Mucosa of gallbladder (tissue), 1 donor: ENCODE results near the gene POU3F2. TPM values are rescaled to one million over a fixed set of nuclear protein-coding genes. Genes with fewer than 3 reads are reported as not detected.

Experiments
- DNase-seq: peaks from one replicate; pipeline ENCODE4 v3.0.0-alpha.2; 2020; ENCODE audit warnings: low spot score
- total RNA-seq: library from RNA; stranded (reverse); gene quantifications from one replicate; pipeline ENCODE4 v1.2.1, GENCODE V29; 2021
- donor health status: DM: no; HTN: no; CAD: no.

The POU3F2 gene
- total RNA-seq, 1 donor from 2014 or later, result not detected

GRCh38 chr6:98830146-98830545 is 4.2 kb upstream of the POU3F2 start:
- DNase-seq, result no peak

DNA sequence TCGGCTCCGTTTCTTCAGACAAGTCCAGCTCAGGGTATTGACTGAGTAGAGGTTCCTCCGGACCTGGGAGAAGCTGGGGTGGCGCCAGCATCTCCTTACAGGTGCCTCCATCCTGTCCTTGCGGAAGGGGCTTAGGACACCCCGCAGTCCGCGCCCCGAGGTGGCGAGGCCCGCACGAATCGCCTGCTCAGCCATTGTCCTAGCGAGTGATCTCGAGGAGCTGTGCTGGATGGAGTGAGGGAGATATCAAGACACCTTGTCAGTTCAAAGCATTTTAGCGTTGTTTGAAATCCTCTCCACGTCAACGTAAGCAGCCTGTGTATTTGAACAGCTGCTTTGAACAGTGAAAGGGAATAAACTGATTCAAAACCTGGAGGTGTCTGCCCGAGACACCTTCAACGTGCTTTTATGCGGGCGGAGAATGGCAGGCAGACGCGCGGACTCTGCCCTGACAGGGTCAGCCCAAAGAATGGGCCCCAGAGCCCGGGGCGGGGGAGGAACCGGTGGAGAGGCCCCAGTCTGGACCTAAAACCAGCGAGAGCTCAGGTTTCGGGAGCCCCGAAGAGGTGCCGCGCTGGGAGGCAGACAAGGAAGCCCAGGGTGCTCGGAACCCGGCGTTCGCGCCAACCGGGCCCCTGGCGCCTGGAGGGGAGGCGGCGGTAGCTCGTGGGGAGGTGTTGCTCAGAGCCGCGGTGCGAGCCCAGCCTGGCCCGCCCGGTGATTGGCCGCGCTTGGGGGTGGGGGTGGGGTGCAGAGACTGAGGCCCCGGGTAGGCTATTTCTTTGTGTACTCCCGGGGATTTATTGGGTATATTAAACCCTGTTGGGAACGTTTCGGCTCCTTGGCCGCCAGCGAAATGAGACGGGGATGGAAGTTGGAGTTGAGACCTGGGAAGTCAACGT is 3.1 kb upstream of the POU3F2 start:
- DNase-seq, result no peak

GRCh38 chr6:98831959-98832283 is 2.5 kb upstream of the POU3F2 start:
- no peak for DNase-seq

DNA sequence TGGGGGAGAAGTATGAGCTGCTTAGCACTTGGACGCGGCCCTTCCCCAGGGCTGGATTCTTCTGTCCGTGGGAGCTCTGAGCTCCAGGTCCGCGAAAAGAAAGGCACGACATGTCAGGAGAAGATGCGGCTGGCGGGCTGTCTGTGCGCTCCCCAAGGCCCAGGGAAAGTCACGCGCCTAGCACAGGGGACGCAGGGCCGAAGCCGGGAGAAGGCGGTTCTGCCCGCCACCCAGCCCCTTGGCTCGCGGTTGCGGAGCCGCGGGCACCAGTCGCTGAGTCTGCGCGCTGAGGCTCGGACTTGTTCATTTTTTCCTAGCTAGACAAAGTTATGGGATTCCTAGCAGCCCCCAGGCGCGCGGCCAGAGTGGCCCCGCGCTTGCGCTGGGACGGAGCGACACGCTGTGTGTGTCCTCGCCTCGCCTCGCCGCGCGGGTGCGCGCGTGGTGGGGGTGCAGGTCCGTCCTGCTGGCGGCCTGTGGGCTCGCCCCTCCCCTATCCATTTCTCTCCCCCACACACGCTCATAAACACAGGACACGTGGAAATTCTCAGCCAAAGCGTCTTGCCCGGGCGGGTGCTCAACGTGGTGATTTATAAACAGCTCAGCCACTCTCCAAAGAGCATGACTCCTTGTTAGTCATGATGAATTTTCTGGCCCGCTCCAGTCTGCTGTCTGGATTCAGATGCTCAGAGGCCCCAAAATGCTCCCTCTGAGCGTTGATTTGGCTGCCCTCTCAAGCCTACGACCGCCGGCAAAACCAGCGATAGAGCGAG is 1.9 kb upstream of the POU3F2 start:
- DNase-seq, result no peak

- DNase-seq, result no peak
These were observed 1.4 kb upstream of the POU3F2 start for GRCh38 chr6:98833057-98833306.

DNA sequence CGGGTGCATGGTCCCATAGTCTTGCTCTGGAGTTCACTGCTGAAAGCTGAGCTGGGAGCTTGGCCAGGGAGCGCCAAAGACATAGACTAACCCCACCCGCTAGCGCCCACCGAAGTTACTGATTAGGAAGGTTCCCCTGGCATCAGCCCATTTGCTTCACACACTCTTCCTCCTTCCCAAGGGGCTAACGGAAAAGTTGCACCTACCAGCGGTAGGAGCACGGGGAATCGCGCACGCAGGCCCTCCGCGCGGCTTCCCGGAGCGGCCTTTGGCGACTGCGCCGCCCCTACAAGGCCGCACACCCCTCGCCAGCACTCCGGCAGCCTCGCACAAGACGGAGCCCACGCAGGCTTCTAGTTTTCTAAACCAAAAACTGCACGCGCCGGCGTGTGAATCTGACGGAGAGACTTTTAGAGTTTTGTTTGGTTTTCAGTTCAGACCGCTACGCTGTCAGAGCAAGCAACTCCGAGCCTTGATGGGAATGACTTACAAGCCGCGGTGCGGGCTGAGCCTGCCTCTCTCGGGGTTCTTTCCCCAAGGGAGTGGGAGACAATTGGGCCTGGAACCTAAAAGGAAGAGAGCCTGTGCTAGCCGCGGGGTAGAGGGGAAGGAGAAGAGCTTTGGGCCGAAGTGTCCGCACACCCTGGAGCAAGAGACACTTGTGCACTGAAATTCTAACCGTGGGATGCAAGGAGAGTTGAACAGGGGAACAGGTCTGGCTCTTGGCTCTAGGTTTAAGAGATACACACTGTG is 891 bp upstream of the POU3F2 start:
- no peak for DNase-seq

- DNase-seq, result no peak
These were observed 1.0 kb downstream of the POU3F2 start for GRCh38 chr6:98835149-98836024.

DNA sequence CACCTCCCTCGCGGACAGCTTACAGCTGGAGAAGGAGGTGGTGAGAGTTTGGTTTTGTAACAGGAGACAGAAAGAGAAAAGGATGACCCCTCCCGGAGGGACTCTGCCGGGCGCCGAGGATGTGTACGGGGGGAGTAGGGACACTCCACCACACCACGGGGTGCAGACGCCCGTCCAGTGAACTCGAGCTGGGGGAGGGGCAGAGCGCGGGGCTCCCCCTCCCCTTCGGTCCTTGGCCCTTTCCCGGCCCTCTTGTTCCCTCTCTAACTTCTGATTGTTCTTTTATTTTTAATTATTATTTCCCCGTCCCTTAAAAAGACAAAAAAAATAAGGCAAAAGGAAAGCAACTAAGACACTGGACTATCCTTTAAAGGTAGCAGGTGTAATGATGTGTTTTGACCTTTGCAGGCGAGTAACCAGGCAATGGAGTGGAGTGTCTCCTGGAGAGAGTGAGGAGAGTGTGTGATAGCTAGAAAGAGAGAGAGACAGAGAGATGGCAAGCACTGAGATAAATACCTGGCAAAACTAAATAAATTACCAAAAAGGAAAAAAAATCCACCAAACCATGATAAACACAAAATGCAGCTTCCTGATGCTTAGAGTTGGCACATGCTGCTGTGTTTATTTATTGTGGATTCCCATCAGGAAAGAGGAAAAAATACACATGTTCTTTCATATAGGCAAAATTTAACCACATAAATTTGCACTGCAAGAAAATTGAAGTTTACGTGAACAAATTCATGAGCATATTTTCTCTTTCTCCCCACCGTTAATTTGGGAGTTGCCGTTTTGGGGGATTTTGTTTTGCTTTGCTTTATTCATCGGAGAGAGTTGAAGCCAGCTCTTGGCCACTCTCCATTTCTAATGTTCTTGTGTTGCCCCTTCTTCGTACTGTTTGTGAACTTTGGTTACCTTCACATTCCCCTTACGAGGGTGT is 1.9 kb downstream of the POU3F2 start:
- DNase-seq, result no peak

GRCh38 chr6:98836962-98837944 is 2.9 kb downstream of the POU3F2 start:
- DNase-seq, result no peak

- DNase-seq, result no peak
These were observed 3.7 kb downstream of the POU3F2 start for GRCh38 chr6:98838032-98838431.

- no peak for DNase-seq
These were observed 4.6 kb downstream of the POU3F2 start for GRCh38 chr6:98838975-98839374.

- DNase-seq, result no peak
These were observed 5.5 kb downstream of the POU3F2 start for GRCh38 chr6:98839781-98840361.

GRCh38 chr6:98840385-98840784 is 6.0 kb downstream of the POU3F2 start:
- DNase-seq, result no peak

DNA sequence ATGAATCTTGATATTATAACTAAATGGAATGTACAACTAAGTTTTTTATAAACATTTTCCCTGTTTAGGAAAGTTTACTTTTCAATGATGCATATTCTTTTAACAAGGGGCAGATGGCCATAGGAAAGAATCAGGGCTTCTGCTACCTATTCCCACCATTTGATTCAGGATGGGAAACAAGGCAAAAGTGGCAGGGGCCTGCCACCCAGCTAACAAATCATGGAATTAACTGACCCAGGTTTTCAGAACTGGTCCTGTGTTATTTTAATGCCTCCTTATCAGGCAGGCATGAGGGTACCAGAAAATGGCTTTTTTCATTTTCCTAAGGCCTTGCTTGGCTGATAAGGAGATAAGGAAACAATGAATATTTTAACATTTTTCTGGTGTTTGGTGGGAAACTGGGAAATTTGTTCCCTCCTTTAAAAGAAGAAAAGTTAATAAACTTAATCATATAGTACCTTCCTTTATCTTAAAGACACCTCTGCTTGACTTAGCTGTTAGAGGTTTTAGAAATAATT is 6.7 kb downstream of the POU3F2 start:
- no peak for DNase-seq

DNA sequence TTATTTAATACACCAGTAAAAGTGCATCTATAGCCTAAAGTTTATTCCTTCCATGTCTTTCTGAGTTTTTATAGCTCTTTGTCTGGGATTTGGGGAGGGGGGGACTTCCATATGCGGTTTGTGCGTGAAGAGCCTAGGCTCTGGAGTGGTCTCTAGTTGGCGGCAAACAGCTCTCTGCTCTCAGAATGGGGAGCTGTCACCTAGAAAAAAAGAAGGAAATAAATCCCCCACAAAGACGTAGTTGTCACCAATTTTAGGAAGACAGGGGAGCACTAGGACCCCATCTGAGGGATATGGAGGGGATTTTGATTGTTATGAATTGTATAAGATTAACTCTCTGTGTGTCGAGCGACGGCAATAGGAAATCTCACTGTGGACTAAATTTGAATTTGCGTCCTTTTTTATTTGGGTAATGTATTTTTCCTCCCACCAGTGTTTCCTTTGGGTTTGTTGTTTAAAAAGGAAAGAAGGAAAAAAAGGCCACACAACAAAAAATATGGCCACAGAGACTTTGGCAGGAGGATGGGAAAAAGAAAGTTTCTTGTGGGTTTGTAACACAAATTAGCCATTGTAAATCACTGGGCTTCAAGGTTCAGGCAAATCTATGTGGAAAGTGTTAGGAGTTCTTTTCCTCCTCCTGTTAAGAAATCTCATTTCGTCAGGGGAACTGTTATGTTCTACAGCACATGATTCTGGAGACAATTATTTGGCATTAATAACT is 7.4 kb downstream of the POU3F2 start:
- DNase-seq, result no peak

- DNase-seq, result no peak
These were observed 8.2 kb downstream of the POU3F2 start for GRCh38 chr6:98842342-98843180.
